HG03575 (cell line): Measurements from ENCODE around the gene TAOK3.
"Not testable (repeated sequence)": the region's sequence is repeated elsewhere in the genome, so short reads cannot be mapped to it uniquely, and the experiment has no call there.

Experiments used
- ATAC-seq: cut with Tn5 transposase; IDR thresholded peaks from one replicate; pipeline ENCODE4 v1.9.1; 2021; ENCODE audit not compliant: unreplicated experiment, insufficient number of reproducible peaks, low FRiP score; ENCODE audit errors: extremely low read depth

Gene TAOK3

GRCh38 chr12:118310320-118310719 lies 62.4 kb downstream of the TAOK3 start:
- ATAC-seq = no peak

GRCh38 chr12:118308006-118308405 lies 64.7 kb downstream of the TAOK3 start:
- not testable (repeated sequence) for ATAC-seq

- ATAC-seq = no peak
Measured at GRCh38 chr12:118307069-118307954, 65.4 kb downstream of the TAOK3 start.

GRCh38 chr12:118304093-118304492 lies 68.6 kb downstream of the TAOK3 start:
- no peak for ATAC-seq

- ATAC-seq = no peak
Measured at GRCh38 chr12:118302053-118302452, 70.7 kb downstream of the TAOK3 start.

GRCh38 chr12:118299791-118300460 lies 72.8 kb downstream of the TAOK3 start:
- ATAC-seq = no peak

- ATAC-seq = no peak
Measured at GRCh38 chr12:118297284-118297683, 75.4 kb downstream of the TAOK3 start.

- ATAC-seq = no peak
Measured at GRCh38 chr12:118292836-118293235, 79.9 kb downstream of the TAOK3 start.

- ATAC-seq = no peak
Measured at GRCh38 chr12:118290130-118290529, 82.6 kb downstream of the TAOK3 start.

GRCh38 chr12:118288174-118288573 lies 84.5 kb downstream of the TAOK3 start:
- ATAC-seq = no peak

- ATAC-seq = no peak
Measured at GRCh38 chr12:118287728-118288127, 85.0 kb downstream of the TAOK3 start.

GRCh38 chr12:118282767-118283166 lies 89.9 kb downstream of the TAOK3 start:
- no peak for ATAC-seq

GRCh38 chr12:118278288-118278687 lies 94.4 kb downstream of the TAOK3 start:
- not testable (repeated sequence) for ATAC-seq

GRCh38 chr12:118274066-118274465 lies 98.6 kb downstream of the TAOK3 start:
- ATAC-seq = no peak

- no peak for ATAC-seq
Measured at GRCh38 chr12:118271770-118272417, 100.8 kb downstream of the TAOK3 start.

GRCh38 chr12:118271183-118271582 lies 101.5 kb downstream of the TAOK3 start:
- ATAC-seq = no peak

- no peak for ATAC-seq
Measured at GRCh38 chr12:118269806-118270205, 102.9 kb downstream of the TAOK3 start.

- ATAC-seq = no peak
Measured at GRCh38 chr12:118259079-118259478, 113.6 kb downstream of the TAOK3 start.

- no peak for ATAC-seq
Measured at GRCh38 chr12:118256352-118256751, 116.4 kb downstream of the TAOK3 start.

GRCh38 chr12:118249547-118249946 lies 123.2 kb downstream of the TAOK3 start:
- no peak for ATAC-seq
